Measurements from ENCODE around the gene ZFYVE21. TPM values are rescaled to one million over a fixed set of nuclear protein-coding genes. Genes with fewer than 3 reads are reported as not detected.

The ZFYVE21 gene
- total RNA-seq, 4 donors from 2014 or later: 168 to 190 (median 177) TPM

DNA sequence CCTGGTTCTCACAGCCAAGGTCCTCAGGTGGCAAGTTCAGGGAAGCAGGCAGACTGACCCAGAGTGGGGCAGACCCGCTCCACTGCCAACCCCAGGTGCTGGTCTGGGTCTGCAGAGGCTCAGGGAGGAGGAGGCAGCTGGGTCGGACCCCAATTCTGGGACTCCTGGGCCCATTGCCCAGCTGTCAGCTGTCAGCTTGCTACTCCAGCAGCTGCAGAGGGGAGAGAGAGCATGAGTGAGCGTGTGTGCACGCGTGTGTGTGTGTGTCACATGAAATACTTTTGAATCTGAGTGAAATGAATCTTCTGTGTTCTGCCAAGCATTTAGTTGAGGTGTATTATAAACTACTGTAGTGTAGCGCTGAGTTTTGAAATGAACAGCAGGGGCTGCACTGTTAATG is 31.1 kb upstream of the ZFYVE21 start:
- Histone ChIP-seq H3K27ac (no peak overlapping the region), H3K27me3 (no peaks in the 10 kb centered on the region), H3K4me3 (no peak overlapping the region), H3K36me3 (peaks cover 79% of the 10 kb centered on the region), H3K4me1 (peaks cover 7% of the 10 kb centered on the region), H3K9me3 (no peaks in the 10 kb centered on the region)
- 83% methylated on average over 6 of the region's 6 CpGs for whole genome bisulfite sequencing
- no peak for TF ChIP-seq CTCF (IDR thresholded peaks at IDR 0.05)
- DNase-seq (ENCODE audit: low spot score in 2 of 2): peak in 1 of 2 donors; percentile 49

GRCh38 chr14:103684871-103685270 is 30.7 kb upstream of the ZFYVE21 start:
- H3K36me3 ChIP-seq: peaks cover 75% of the 10 kb centered on the region
- 94% methylated on average over 15 of the region's 15 CpGs for WGBS
- no peaks in the 10 kb centered on the region for H3K27me3 ChIP-seq

DNA sequence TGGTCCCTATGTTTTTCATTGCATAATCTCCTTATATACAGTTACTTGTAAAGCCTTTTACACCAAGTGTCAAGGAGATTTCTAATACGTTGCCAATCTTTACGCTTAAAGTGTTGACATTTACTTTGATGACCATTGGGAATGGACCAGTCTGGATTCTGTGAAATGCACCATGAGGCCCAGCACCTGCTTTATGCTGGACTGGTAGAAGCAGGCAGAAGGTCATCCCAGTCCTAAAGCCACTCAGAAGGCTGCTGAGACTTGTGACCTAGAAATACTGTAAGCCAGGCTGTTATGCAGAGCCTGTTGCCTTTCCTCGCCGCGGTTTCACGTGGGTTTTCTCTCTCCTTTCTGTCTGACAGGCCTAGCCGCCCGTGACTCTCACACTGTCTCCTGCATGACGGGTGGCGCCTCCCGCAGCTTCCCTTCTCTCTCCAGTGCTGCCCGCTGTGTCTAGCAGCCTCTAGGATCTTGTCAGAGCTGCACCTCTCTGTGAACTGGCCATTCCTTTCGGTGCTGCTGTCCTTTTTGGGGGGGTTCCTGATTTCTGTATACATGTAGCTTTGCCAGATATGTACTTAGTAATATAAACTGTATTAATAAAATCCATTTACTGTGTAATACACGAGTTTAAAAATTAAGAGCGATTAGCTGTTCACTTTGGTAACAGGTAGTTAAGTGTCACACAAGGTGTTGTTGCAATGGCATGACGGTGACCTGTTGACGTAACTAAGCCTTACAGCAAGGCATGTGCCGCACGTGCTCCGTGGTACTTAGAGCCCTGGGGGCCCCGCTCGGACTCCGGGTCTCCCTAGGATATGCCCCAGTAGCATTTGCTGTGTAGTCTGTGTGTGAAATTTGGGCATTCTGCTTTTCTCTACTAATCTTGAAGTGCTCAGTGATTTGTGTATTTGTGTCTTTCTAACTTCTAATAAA is 30.1 kb upstream of the ZFYVE21 start:
- Histone ChIP-seq H3K36me3 (peaks cover 69% of the 10 kb centered on the region), H3K27me3 (no peaks in the 10 kb centered on the region), H3K4me3 (no peak overlapping the region), H3K27ac (no peak overlapping the region), H3K9me3 (no peaks in the 10 kb centered on the region), H3K4me1 (peaks cover 11% of the 10 kb centered on the region)
- TF ChIP-seq EP300 (IDR thresholded peaks at IDR 0.05): no peak
- no peak for TF ChIP-seq CTCF (IDR thresholded peaks at IDR 0.05)
- TF ChIP-seq POLR2AphosphoS5 (IDR thresholded peaks at IDR 0.05): no peak
- no peak for TF ChIP-seq POLR2A (IDR thresholded peaks at IDR 0.05)
- peak in 1 of 2 donors; percentile 46 for DNase-seq (ENCODE audit: low spot score in 2 of 2)
- WGBS: 91% methylated on average over 23 of the region's 23 CpGs

More at GRCh38 chr14:103684871-103685270, 30.7 kb upstream of the ZFYVE21 start:
- H3K9me3 ChIP-seq: no peaks in the 10 kb centered on the region
- no peak overlapping the region for H3K4me3 ChIP-seq
- TF ChIP-seq POLR2AphosphoS5 (IDR thresholded peaks at IDR 0.05) (no peak), POLR2A (IDR thresholded peaks at IDR 0.05) (no peak), EP300 (IDR thresholded peaks at IDR 0.05) (no peak), CTCF (IDR thresholded peaks at IDR 0.05) (no peak)
- peaks cover 9% of the 10 kb centered on the region for H3K4me1 ChIP-seq
- no peak overlapping the region for H3K27ac ChIP-seq
- DNase-seq (ENCODE audit: low spot score in 2 of 2): peak in 1 of 2 donors; percentile 9

DNA sequence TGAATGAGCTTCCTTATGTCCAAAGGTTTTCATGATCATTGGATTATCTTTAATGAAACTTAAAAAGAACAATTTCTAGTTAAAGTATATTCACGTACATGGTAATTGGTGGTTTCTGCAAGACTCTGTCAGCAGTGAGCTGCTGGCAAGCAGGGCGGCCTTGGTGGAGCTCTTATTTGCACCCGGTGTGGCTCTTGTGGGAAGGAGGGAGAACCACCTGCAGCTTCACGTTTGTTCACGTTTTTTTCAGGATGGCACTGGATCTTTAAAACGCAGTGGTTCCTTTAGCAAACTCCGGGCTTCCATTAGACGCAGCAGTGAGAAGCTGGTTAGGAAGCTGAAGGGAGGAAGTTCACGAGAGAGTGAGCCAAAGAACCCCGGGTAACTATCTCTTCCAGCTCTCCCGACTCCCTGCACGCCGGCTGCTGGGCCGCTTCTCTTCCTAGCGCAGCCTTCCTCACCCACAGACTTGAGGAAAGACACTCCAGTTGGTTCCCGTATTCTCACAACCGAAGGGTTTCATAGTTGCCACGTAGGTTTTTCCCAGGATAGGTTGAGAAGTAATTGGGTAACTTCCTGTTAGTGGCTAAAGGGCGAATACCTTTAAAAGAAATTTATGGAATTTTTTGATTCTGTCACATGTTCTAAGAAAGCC is 28.7 kb upstream of the ZFYVE21 start:
- H3K4me3 ChIP-seq: no peak overlapping the region
- H3K27ac ChIP-seq: no peak overlapping the region
- TF ChIP-seq CTCF (IDR thresholded peaks at IDR 0.05): no peak
- TF ChIP-seq POLR2AphosphoS5 (IDR thresholded peaks at IDR 0.05): no peak
- no peak for TF ChIP-seq EP300 (IDR thresholded peaks at IDR 0.05)
- no peak for TF ChIP-seq POLR2A (IDR thresholded peaks at IDR 0.05)
- H3K36me3 ChIP-seq: peaks cover 59% of the 10 kb centered on the region
- DNase-seq (ENCODE audit: low spot score in 2 of 2): peak in 1 of 2 donors; percentile 27
- no peaks in the 10 kb centered on the region for H3K27me3 ChIP-seq
- no peaks in the 10 kb centered on the region for H3K9me3 ChIP-seq
- 73% methylated on average over 19 of the region's 19 CpGs for WGBS
- peaks cover 11% of the 10 kb centered on the region for H3K4me1 ChIP-seq

DNA sequence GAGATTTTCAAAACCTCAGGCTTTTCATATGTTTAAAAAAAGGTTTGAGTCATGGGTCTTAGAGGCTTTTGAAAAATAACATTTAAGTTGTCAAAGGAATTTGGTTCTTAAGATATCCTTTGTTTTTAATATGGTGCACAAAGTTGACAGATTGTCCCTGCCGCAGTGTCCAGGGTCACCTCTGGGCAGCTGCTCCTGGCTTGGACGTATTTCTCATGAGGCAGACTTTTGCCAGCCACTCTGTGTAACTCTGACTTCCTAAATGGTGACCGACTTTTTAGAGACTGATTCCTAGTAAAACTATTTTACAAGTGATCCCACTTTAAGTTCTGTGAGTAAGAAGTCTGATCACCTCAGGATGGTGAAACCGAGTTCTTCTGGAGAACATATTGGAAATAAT is 27.9 kb upstream of the ZFYVE21 start:
- DNase-seq (ENCODE audit: low spot score in 2 of 2): peak in 1 of 2 donors; percentile 3

More for the DNA sequence above, 27.9 kb upstream of the ZFYVE21 start:
- Histone ChIP-seq H3K27me3 (no peaks in the 10 kb centered on the region), H3K27ac (no peak overlapping the region), H3K4me1 (peaks cover 11% of the 10 kb centered on the region), H3K36me3 (peaks cover 62% of the 10 kb centered on the region), H3K4me3 (no peak overlapping the region), H3K9me3 (no peaks in the 10 kb centered on the region)
- TF ChIP-seq EP300 (IDR thresholded peaks at IDR 0.05) (no peak), CTCF (IDR thresholded peaks at IDR 0.05) (no peak), POLR2AphosphoS5 (IDR thresholded peaks at IDR 0.05) (no peak), POLR2A (IDR thresholded peaks at IDR 0.05) (no peak)
- WGBS: 94% methylated on average over 4 of the region's 4 CpGs
